Osteoblast (primary cell): Measurements from ENCODE around the gene DLX4. TPM values are rescaled to one million over a fixed set of nuclear protein-coding genes. Genes with fewer than 3 reads are reported as not detected.

Source experiments
- DNase-seq: peaks from one replicate; pipeline ENCODE4 v3.0.0; 2011; ENCODE audit warnings: low spot score, mixed read lengths; ENCODE audit not compliant: insufficient read length; ENCODE audit errors: missing footprints
- H2AFZ ChIP-seq: 2 replicates; pipeline ENCODE4 v1.6.0; 2011; ENCODE audit warnings: mild to moderate bottlenecking, low read length
- H3K27ac ChIP-seq: 2 replicates; pipeline ENCODE4 v1.5.1; 2011; ENCODE audit warnings: mild to moderate bottlenecking, low read depth, low read length, moderate library complexity
- H3K27me3 ChIP-seq: 2 replicates; pipeline ENCODE4 v1.6.0; 2012; ENCODE audit warnings: mild to moderate bottlenecking, control low read depth, inconsistent platforms, low read length, moderate library complexity; ENCODE audit not compliant: insufficient read depth
- H3K36me3 ChIP-seq: 2 replicates; pipeline ENCODE4 v1.5.1; 2011; ENCODE audit warnings: mild to moderate bottlenecking, low read length, control low read depth, moderate library complexity; ENCODE audit not compliant: insufficient read depth
- H3K4me1 ChIP-seq: 2 replicates; pipeline ENCODE4 v1.5.1; 2011; ENCODE audit warnings: mild to moderate bottlenecking, low read length, control low read depth, moderate library complexity; ENCODE audit not compliant: insufficient read depth
- H3K4me2 ChIP-seq: 2 replicates; pipeline ENCODE4 v1.6.0; 2011; ENCODE audit warnings: mild to moderate bottlenecking, low read length; ENCODE audit not compliant: insufficient read depth
- H3K4me3 ChIP-seq: fragments of 200-600 bp; sonication (generic); 3 replicates; pipeline ENCODE4 v1.5.1; 2012; ENCODE audit warnings: mild to moderate bottlenecking, low read length, inconsistent platforms; ENCODE audit not compliant: insufficient read depth
- H3K79me2 ChIP-seq: 2 replicates; pipeline ENCODE4 v1.6.0; 2012; ENCODE audit warnings: mild to moderate bottlenecking, low read length, control low read depth, inconsistent platforms; ENCODE audit not compliant: insufficient read depth
- H3K9me3 ChIP-seq: 2 replicates; pipeline ENCODE4 v1.5.1; 2011; ENCODE audit warnings: low read depth, low read length, control low read depth
- H4K20me1 ChIP-seq: 2 replicates; pipeline ENCODE4 v1.6.0; 2012; ENCODE audit warnings: mild to moderate bottlenecking, low read length, control low read depth; ENCODE audit not compliant: insufficient read depth
- total RNA-seq: library from RNA; depleted of rRNA; stranded (reverse); fragments of >200 nt; gene quantifications from 2 replicates; pipeline ENCODE4 v1.2.3, GENCODE V29; 2012
- TF ChIP-seq, protein P1 (sequence below): IDR thresholded peaks from 2 replicates; pipeline ENCODE4 v1.5.1; 2011; ENCODE audit warnings: mild to moderate bottlenecking, low read depth, low read length, moderate library complexity; ENCODE audit errors: extremely low read depth

DLX4 gene
- total RNA-seq, 1 donor, result under 0.01 TPM

GRCh38 chr17:49992191-49992932, 23.4 kb downstream of the DLX4 start:
- peak overlapping the region; percentile 86 for H3K4me3 ChIP-seq

GRCh38 chr17:49992933-49993422, 24.0 kb downstream of the DLX4 start:
- TF ChIP-seq, protein P1, sequence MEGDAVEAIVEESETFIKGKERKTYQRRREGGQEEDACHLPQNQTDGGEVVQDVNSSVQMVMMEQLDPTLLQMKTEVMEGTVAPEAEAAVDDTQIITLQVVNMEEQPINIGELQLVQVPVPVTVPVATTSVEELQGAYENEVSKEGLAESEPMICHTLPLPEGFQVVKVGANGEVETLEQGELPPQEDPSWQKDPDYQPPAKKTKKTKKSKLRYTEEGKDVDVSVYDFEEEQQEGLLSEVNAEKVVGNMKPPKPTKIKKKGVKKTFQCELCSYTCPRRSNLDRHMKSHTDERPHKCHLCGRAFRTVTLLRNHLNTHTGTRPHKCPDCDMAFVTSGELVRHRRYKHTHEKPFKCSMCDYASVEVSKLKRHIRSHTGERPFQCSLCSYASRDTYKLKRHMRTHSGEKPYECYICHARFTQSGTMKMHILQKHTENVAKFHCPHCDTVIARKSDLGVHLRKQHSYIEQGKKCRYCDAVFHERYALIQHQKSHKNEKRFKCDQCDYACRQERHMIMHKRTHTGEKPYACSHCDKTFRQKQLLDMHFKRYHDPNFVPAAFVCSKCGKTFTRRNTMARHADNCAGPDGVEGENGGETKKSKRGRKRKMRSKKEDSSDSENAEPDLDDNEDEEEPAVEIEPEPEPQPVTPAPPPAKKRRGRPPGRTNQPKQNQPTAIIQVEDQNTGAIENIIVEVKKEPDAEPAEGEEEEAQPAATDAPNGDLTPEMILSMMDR, result no peak
- Histone ChIP-seq H3K9me3 (no peaks in the 10 kb centered on the region), H3K27ac (no peak overlapping the region), H3K4me3 (peak overlapping the region; percentile 86), H3K79me2 (peaks cover 21% of the 10 kb centered on the region), H3K36me3 (peaks cover 6% of the 10 kb centered on the region), H4K20me1 (peaks cover 12% of the 10 kb centered on the region), H2AFZ (peak overlapping the region; percentile 68), H3K27me3 (peaks cover 3% of the 10 kb centered on the region), H3K4me1 (peaks cover 37% of the 10 kb centered on the region), H3K4me2 (peak overlapping the region; percentile 92)
- DNase-seq, result peak; percentile 64

More at GRCh38 chr17:49992191-49992932, 23.4 kb downstream of the DLX4 start:
- no peak overlapping the region for H2AFZ ChIP-seq
- H3K79me2 ChIP-seq, result peaks cover 21% of the 10 kb centered on the region
- peaks cover 3% of the 10 kb centered on the region for H3K27me3 ChIP-seq
- peaks cover 7% of the 10 kb centered on the region for H4K20me1 ChIP-seq
- H3K9me3 ChIP-seq, result no peaks in the 10 kb centered on the region
- H3K4me1 ChIP-seq, result peaks cover 41% of the 10 kb centered on the region
- DNase-seq, result peak; percentile 77
- H3K36me3 ChIP-seq, result peaks cover 6% of the 10 kb centered on the region
- peak overlapping the region; percentile 92 for H3K4me2 ChIP-seq
- TF ChIP-seq, protein P1, result no peak
- H3K27ac ChIP-seq, result no peak overlapping the region

DNA sequence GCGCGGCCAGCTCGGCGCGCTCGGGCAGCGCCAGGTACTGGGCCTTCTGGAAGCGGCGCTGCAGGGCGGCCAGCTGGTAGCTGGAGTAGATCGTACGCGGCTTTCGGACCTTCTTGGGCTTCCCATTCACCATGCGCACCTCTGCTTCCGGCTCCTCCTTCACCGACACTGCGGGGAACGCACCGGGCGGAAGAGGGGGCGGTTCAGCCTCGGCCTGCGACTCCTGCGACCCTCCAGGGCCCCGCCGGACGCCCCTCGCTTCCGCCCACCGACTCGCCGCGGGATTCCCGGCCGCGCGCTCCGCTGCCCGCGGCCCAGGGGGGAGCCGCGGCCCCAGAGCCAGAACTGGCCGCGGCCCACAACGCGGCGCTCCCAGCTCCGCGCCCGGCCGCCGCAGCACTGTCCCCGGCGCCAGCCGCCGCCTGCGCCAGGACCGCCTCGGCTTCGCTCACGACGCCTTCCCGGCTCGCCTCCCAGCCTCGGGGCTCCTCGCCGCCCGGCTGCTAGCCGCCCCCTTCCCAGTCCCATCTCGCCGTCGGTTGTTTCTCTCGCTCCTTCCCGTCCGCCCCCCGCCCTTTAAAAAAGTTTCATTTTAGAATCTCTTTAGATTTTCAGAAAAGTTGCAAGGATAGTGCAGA, 24.6 kb downstream of the DLX4 start:
- DNase-seq, result peak; percentile 84
- Histone ChIP-seq H3K27ac (no peak overlapping the region), H3K27me3 (peaks cover 3% of the 10 kb centered on the region), H2AFZ (peak overlapping the region; percentile 81), H3K79me2 (peaks cover 21% of the 10 kb centered on the region), H3K4me3 (peak overlapping the region; percentile 86), H3K4me2 (peak overlapping the region; percentile 92), H3K36me3 (peaks cover 6% of the 10 kb centered on the region), H3K4me1 (peaks cover 32% of the 10 kb centered on the region), H4K20me1 (peaks cover 12% of the 10 kb centered on the region), H3K9me3 (no peaks in the 10 kb centered on the region)
- TF ChIP-seq, protein P1, result no peak
